Endodermal cell (in vitro differentiated cells): Measurements from ENCODE around the gene PFN3. TPM values are rescaled to one million over a fixed set of nuclear protein-coding genes. Genes with fewer than 3 reads are reported as not detected.

Source experiments
- DNase-seq: peaks from one replicate; pipeline ENCODE4 v3.0.0-alpha.2; 2017
- H3K27ac ChIP-seq: 2 replicates; pipeline ENCODE4 v1.5.1; 2013; ENCODE audit warnings: mild to moderate bottlenecking, low read depth, low read length, moderate library complexity
- H3K27me3 ChIP-seq: 2 replicates; pipeline ENCODE4 v1.6.1; 2013; ENCODE audit warnings: mild to moderate bottlenecking, low read length, moderate library complexity; ENCODE audit not compliant: insufficient read depth, control insufficient read depth, poor library complexity, severe bottlenecking
- H3K36me3 ChIP-seq: 2 replicates; pipeline ENCODE4 v1.7.0; 2013; ENCODE audit warnings: mild to moderate bottlenecking, low read length, moderate library complexity; ENCODE audit not compliant: control insufficient read depth, insufficient read depth
- H3K4me1 ChIP-seq: one replicate; pipeline ENCODE4 v1.7.0; 2013; ENCODE audit warnings: low read length; ENCODE audit not compliant: control insufficient read depth, insufficient read depth
- H3K4me3 ChIP-seq: 2 replicates; pipeline ENCODE4 v1.5.1; 2013; ENCODE audit warnings: mild to moderate bottlenecking, low read length, moderate library complexity
- H3K9ac ChIP-seq: 2 replicates; pipeline ENCODE4 v1.6.1; 2013; ENCODE audit warnings: mild to moderate bottlenecking, low read length, moderate library complexity; ENCODE audit not compliant: poor library complexity, severe bottlenecking; ENCODE audit errors: extremely low read depth
- H3K9me3 ChIP-seq: 2 replicates; pipeline ENCODE4 v1.6.1; 2013; ENCODE audit warnings: mild to moderate bottlenecking, low read length, moderate library complexity; ENCODE audit not compliant: control insufficient read depth
- H3K27ac Mint-ChIP-seq: 2 replicates; pipeline ENCODE4 v1.8.0; 2020; ENCODE audit warnings: mixed read lengths
- H3K27me3 Mint-ChIP-seq: 2 replicates; pipeline ENCODE4 v1.8.0; 2021; ENCODE audit warnings: mild to moderate bottlenecking, mixed read lengths; ENCODE audit not compliant: insufficient read depth
- H3K36me3 Mint-ChIP-seq: 2 replicates; pipeline ENCODE4 v1.8.0; 2020; ENCODE audit warnings: low read depth, mixed read lengths
- H3K4me1 Mint-ChIP-seq: 2 replicates; pipeline ENCODE4 v1.8.0; 2020; ENCODE audit warnings: mixed read lengths
- H3K4me3 Mint-ChIP-seq: 2 replicates; pipeline ENCODE4 v1.8.0; 2020; ENCODE audit warnings: mild to moderate bottlenecking, moderate library complexity, mixed read lengths
- H3K9me3 Mint-ChIP-seq: 2 replicates; pipeline ENCODE4 v1.8.0; 2020; ENCODE audit warnings: mild to moderate bottlenecking, mixed read lengths
- WGBS, 2 experiments: methylation state at CpG; one replicate each; pipeline versions ENCODE4 v1.1.5 to v1.1.7; 2013; ENCODE audit warnings: missing lambda C conversion rate in 2 of 2, mixed read lengths in 1 of 2; ENCODE audit not compliant: insufficient coverage in 1 of 2, insufficient read length in 1 of 2; 5-methylcytosine and 5-hydroxymethylcytosine counted together
- total RNA-seq, 2 donors: library from RNA; stranded (reverse); fragmentation: NEBNext Ultra II Directional in 1 of 2; extraction: Animal tissue kit (Norgen Biotek cat#: 25700) in 1 of 2; gene quantifications; 2 replicates in 1 of 2; 3 replicates in 1 of 2; pipeline ENCODE4 v1.2.1, GENCODE V29; 2021
- TF ChIP-seq, protein P1 (sequence below): fragments of 200-600 bp; sonication (generic); conservative IDR thresholded peaks from 2 replicates; pipeline ENCODE4 v1.5.0; 2021; ENCODE audit warnings: antibody characterized with exemption, mild to moderate bottlenecking

Gene PFN3
- total RNA-seq, 2 donors from 2014 or later = not detected

DNA sequence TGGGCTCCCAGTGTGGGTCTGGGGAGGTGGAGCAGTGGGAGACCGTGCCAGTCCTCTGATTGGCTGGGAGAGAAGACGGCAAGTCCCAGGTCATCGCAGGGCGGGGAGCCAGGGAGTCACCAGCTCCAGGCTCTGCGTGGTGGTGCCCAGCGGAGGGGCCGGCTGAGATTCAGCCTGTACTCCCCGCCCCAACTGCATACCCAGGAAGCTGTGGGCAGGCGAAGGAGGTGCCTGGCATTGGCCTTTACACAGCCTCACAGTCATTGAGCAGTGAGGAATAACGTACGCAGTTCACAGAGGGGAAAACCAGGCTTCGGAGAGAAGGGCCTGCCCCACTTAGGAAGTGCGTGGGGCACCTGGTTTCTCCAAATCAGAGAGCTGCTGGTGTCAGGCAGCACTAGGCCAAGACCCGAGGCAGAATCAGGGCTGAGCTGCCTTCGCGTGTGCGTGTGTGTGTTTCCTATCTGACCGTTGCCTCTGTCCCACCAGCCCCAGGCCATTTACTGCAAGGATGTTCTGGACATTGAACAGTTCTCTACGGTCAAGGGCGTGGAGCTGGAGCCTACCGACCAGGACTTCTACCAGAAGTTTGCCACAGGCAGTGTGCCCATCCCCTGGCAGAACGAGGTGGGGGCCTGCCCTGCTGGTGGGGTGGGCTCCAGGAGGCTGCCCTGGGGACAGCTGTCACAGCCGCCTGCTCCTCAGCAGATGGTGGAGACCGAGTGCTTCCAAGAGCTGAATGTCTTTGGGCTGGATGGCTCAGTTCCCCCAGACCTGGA lies 39.9 kb upstream of the PFN3 start:
- Histone ChIP-seq H3K27me3 (no peaks in the 10 kb centered on the region), H3K9me3 (no peaks in the 10 kb centered on the region), H3K9ac (no peak overlapping the region), H3K4me1 (peaks cover 3% of the 10 kb centered on the region), H3K27ac (no peak overlapping the region), H3K36me3 (peaks cover 23% of the 10 kb centered on the region), H3K4me3 (no peak overlapping the region)
- Mint-ChIP-seq H3K4me3 (no peak overlapping the region), H3K27me3 (peaks cover 12% of the 10 kb centered on the region), H3K36me3 (peaks cover 38% of the 10 kb centered on the region), H3K27ac (no peak overlapping the region), H3K9me3 (no peaks in the 10 kb centered on the region), H3K4me1 (peaks cover 3% of the 10 kb centered on the region)
- TF ChIP-seq, protein P1, sequence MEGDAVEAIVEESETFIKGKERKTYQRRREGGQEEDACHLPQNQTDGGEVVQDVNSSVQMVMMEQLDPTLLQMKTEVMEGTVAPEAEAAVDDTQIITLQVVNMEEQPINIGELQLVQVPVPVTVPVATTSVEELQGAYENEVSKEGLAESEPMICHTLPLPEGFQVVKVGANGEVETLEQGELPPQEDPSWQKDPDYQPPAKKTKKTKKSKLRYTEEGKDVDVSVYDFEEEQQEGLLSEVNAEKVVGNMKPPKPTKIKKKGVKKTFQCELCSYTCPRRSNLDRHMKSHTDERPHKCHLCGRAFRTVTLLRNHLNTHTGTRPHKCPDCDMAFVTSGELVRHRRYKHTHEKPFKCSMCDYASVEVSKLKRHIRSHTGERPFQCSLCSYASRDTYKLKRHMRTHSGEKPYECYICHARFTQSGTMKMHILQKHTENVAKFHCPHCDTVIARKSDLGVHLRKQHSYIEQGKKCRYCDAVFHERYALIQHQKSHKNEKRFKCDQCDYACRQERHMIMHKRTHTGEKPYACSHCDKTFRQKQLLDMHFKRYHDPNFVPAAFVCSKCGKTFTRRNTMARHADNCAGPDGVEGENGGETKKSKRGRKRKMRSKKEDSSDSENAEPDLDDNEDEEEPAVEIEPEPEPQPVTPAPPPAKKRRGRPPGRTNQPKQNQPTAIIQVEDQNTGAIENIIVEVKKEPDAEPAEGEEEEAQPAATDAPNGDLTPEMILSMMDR = no peak
- DNase-seq = no peak
- 92 to 95% methylated on average over 24 of the region's 24 CpGs for WGBS, 2 experiments

DNA sequence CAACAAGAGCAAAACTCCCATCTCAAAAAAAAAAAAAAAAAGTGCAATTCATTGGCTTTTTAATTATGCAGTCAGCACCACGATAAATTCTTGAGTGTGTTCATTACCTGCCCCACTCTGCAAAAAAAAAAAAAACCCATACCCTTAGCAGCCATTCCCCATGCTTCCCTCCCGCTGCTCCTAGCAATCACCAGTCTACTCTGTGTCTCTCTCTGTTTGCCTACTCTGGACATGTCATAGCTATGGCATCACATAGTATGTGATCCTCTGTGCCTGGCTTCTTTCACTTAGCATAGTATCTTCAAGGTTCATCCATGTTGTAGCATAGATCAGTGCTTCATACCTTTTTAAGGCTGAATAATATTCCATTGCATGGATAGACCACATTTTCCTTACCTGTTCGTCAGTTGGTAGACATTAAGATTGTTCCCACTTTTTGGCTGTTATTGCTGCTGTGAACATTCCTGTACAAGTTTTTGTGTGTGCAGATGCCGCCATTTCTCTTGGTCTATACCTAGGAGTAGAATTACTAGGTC lies 39.1 kb upstream of the PFN3 start:
- H3K27ac Mint-ChIP-seq = no peak overlapping the region
- Histone ChIP-seq H3K27me3 (no peaks in the 10 kb centered on the region), H3K9me3 (no peaks in the 10 kb centered on the region), H3K36me3 (peaks cover 24% of the 10 kb centered on the region), H3K27ac (no peak overlapping the region), H3K4me3 (no peak overlapping the region), H3K4me1 (peaks cover 3% of the 10 kb centered on the region), H3K9ac (no peak overlapping the region)
- DNase-seq = no peak
- TF ChIP-seq, protein P1 = no peak
- no peak overlapping the region for H3K4me3 Mint-ChIP-seq
- WGBS, 2 experiments = 90 to 96% methylated on average over 4 of the region's 4 CpGs
- no peaks in the 10 kb centered on the region for H3K4me1 Mint-ChIP-seq
- H3K9me3 Mint-ChIP-seq = no peaks in the 10 kb centered on the region
- H3K27me3 Mint-ChIP-seq = peaks cover 4% of the 10 kb centered on the region
- H3K36me3 Mint-ChIP-seq = peaks cover 43% of the 10 kb centered on the region

DNA sequence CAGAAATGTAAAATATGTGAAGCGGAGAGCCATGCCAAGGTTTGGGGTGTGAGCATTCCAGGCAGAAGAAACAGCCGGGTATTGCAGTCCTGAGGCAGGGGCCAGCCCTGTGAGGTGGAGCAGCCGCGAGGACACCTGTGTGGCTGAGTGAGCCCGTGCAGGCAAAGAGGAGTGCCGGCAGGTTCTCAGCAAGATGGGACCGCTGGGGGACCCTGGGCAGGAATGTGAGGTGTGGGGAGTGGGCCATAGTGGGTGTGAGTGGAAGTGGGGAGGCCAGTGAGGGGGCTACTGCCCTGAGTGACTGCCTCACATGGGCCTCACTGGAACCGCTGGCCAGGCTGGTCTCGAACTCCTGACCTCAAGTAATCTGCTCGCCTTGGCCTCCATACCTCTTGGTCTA lies 38.0 kb upstream of the PFN3 start:
- H3K4me3 Mint-ChIP-seq = no peak overlapping the region
- no peak overlapping the region for H3K9ac ChIP-seq

More for the DNA sequence above, 38.0 kb upstream of the PFN3 start:
- H3K36me3 Mint-ChIP-seq = peaks cover 46% of the 10 kb centered on the region
- no peaks in the 10 kb centered on the region for H3K4me1 Mint-ChIP-seq
- H3K36me3 ChIP-seq = peaks cover 35% of the 10 kb centered on the region
- DNase-seq = no peak
- 94 to 96% methylated on average over 5 to 10 of the region's 10 CpGs for WGBS, 2 experiments
- no peak overlapping the region for H3K4me3 ChIP-seq
- no peaks in the 10 kb centered on the region for H3K27me3 Mint-ChIP-seq
- TF ChIP-seq, protein P1 = no peak
- no peaks in the 10 kb centered on the region for H3K4me1 ChIP-seq
- no peak overlapping the region for H3K27ac Mint-ChIP-seq
- H3K9me3 Mint-ChIP-seq = no peaks in the 10 kb centered on the region
- no peaks in the 10 kb centered on the region for H3K9me3 ChIP-seq
- H3K27me3 ChIP-seq = no peaks in the 10 kb centered on the region
- no peak overlapping the region for H3K27ac ChIP-seq
